A673 (cell line): ENCODE results near the gene TOP3B.

Source experiments
- EZH2 ChIP-seq: fragments of 200-600 bp; sonication (generic); IDR thresholded peaks from 2 replicates; pipeline ENCODE4 v1.6.1; 2017; ENCODE audit warnings: borderline replicate concordance, low read depth, mild to moderate bottlenecking, mixed read lengths, antibody characterized with exemption, low read length; ENCODE audit not compliant: poor library complexity, severe bottlenecking
- TF ChIP-seq, protein P1 (sequence below): fragments of 300-800, 200-600 bp; sonication (generic); conservative IDR thresholded peaks from 2 replicates; pipeline ENCODE4 v1.5.1; 2017; ENCODE audit warnings: low read depth, mild to moderate bottlenecking, antibody characterized with exemption, low read length, moderate library complexity, mixed read lengths

DNA sequence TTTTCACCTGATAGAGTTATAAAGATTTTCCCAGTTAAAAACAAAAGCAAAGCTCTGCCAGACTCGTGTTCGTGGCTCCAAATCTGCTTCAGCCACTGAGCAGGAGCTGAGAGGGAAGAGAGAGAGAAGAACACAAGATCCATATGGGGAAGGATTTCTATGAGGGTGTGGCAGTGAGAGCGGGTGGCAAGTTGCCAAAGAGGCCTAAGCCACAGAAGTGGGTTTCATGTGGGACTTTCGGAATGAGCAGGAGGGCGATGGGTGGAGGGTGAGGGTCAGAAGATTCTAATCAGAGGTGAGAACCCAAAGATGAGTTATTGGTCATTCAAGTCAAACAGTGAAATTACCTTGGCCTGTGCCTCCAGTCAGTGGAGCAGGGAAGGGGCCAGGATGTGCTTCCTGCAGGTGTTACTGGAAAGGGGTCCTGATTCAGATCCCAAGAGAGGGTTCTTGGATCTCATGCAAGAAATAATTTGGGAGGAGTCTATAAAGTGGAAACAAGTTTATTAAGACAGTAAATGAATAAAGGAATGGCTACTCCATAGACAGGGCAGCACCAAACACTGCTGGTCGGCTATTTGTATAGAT lies 40.5 kb upstream of the TOP3B start:
- TF ChIP-seq, protein P1, sequence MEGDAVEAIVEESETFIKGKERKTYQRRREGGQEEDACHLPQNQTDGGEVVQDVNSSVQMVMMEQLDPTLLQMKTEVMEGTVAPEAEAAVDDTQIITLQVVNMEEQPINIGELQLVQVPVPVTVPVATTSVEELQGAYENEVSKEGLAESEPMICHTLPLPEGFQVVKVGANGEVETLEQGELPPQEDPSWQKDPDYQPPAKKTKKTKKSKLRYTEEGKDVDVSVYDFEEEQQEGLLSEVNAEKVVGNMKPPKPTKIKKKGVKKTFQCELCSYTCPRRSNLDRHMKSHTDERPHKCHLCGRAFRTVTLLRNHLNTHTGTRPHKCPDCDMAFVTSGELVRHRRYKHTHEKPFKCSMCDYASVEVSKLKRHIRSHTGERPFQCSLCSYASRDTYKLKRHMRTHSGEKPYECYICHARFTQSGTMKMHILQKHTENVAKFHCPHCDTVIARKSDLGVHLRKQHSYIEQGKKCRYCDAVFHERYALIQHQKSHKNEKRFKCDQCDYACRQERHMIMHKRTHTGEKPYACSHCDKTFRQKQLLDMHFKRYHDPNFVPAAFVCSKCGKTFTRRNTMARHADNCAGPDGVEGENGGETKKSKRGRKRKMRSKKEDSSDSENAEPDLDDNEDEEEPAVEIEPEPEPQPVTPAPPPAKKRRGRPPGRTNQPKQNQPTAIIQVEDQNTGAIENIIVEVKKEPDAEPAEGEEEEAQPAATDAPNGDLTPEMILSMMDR: no peak
- no peak for TF ChIP-seq EZH2
